Sigmoid colon (tissue), 4 donors: ENCODE data around the gene ZFR2.
"Not testable (repeated sequence)": the region's sequence is repeated elsewhere in the genome, so short reads cannot be mapped to it uniquely, and the experiment has no call there.

Experiments used
- POLR2AphosphoS5 ChIP-seq, 4 donors: sonication (generic); formaldehyde crosslinking; IDR thresholded peaks; one replicate each; pipeline ENCODE4 v1.6.1; 2017; ENCODE audit warnings: antibody characterized with exemption in 4 of 4
- TF ChIP-seq, protein P1 (sequence below), 4 experiments: fragments of 450-650 bp in 3 of 4; fragments of 200-600 bp in 1 of 4; IDR thresholded peaks; one replicate each; pipeline ENCODE4 v1.5.1; 2016 to 2019; ENCODE audit warnings: antibody characterized with exemption in 4 of 4, mild to moderate bottlenecking in 3 of 4, moderate library complexity in 2 of 4

- not testable (repeated sequence) for TF ChIP-seq POLR2AphosphoS5 (IDR thresholded peaks at IDR 0.05)
- TF ChIP-seq, protein P1, sequence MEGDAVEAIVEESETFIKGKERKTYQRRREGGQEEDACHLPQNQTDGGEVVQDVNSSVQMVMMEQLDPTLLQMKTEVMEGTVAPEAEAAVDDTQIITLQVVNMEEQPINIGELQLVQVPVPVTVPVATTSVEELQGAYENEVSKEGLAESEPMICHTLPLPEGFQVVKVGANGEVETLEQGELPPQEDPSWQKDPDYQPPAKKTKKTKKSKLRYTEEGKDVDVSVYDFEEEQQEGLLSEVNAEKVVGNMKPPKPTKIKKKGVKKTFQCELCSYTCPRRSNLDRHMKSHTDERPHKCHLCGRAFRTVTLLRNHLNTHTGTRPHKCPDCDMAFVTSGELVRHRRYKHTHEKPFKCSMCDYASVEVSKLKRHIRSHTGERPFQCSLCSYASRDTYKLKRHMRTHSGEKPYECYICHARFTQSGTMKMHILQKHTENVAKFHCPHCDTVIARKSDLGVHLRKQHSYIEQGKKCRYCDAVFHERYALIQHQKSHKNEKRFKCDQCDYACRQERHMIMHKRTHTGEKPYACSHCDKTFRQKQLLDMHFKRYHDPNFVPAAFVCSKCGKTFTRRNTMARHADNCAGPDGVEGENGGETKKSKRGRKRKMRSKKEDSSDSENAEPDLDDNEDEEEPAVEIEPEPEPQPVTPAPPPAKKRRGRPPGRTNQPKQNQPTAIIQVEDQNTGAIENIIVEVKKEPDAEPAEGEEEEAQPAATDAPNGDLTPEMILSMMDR (IDR thresholded peaks at IDR 0.05), result not testable (repeated sequence)
Measured at GRCh38 chr19:3816148-3816547, 52.7 kb downstream of the ZFR2 start.
